DND-41 (cell line): ENCODE results near the gene ZDHHC13.

Experiments
- CTCF ChIP-seq: IDR thresholded peaks from 2 replicates; pipeline ENCODE4 v1.5.1; 2012; ENCODE audit warnings: borderline replicate concordance, low read length, moderate library complexity, mild to moderate bottlenecking; ENCODE audit not compliant: poor library complexity, severe bottlenecking; ENCODE audit errors: extremely low read depth
- EZH2 ChIP-seq: IDR thresholded peaks from 3 replicates; pipeline ENCODE4 v1.6.1; 2012; ENCODE audit warnings: borderline replicate concordance, low read depth, mild to moderate bottlenecking, moderate library complexity, low read length, inconsistent platforms; ENCODE audit not compliant: severe bottlenecking

- TF ChIP-seq EZH2 = no peak
- no peak for TF ChIP-seq CTCF
Measured at GRCh38 chr11:19216021-19216420, 99.1 kb downstream of the ZDHHC13 start.
